ENCODE measurements around the gene AATK.

GRCh38 chr17:81203136-81203535, 37.1 kb upstream of the AATK start:
- TF ChIP-seq CTCF (IDR thresholded peaks at IDR 0.05), result no peak
- no peak for TF ChIP-seq POLR2A (IDR thresholded peaks at IDR 0.05)
